ENCODE results near the gene RRAD.

DNA sequence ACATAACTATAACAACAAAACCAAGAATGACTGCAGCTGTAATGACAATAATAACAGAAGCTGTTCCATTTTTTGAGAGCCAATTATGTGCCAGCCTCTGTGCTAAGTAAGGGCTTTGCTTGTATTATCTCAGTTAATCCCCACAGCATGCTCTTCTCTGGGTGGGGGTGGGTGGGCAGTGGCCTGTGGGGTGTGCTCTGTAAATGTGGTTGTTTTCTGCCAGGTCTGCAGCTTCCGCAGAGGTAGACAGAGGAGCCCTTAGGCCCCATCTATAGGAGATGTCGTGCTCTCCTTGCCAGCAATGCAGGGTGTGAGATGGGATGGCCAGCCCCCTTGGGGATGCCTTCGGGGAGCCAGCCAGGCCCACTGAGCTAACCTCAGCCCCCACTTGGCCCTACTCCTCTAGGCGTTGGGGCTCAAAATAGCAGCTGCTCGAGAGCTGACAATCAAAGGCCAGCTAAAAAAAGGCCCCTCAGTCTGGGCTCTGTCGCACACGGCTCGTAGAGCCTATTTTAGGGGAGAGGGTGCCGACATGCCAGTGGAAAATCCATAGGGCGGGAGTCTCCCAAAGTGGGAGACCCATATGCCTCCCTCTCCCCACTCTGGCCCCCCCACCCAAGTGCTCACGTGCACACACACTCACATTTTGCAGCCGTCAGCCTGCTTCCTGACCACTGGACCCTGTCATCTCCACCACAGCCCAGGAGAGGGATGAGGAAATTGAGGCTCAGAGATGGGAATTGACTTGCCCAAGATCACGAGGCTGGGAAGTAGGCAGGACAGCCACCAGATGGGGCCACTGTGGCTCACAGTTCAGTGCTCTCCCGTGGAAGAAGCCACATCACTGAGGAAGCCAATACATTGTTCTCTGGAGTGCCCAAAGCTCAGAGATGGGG is 22.4 kb downstream of the RRAD start:
- TF ChIP-seq EZH2phosphoT487 (IDR thresholded peaks at IDR 0.05; ENCODE audit: insufficient read depth, low read depth), result no peak
- no peak for TF ChIP-seq EZH2 (IDR thresholded peaks at IDR 0.05; ENCODE audit: insufficient read depth, poor library complexity, severe bottlenecking)
